Subcutaneous adipose tissue (tissue), 4 donors: ENCODE data around the gene MET. TPM values are rescaled to one million over a fixed set of nuclear protein-coding genes. Genes with fewer than 3 reads are reported as not detected.

Source experiments
- total RNA-seq, 4 donors: library from RNA; depleted of rRNA; stranded (reverse); fragments of >200 nt; gene quantifications; one replicate each; pipeline ENCODE4 v1.1.0, GENCODE V29; 2016
- TF ChIP-seq, protein P1 (sequence below): fragments of 450-650 bp; IDR thresholded peaks from one replicate; pipeline ENCODE4 v1.5.1; 2016; ENCODE audit warnings: low read depth, mild to moderate bottlenecking, control low read depth, antibody characterized with exemption, moderate library complexity

Gene MET
- total RNA-seq, 4 donors from 2014 or later: 15.6 to 49.5 (median 40.7) TPM

DNA sequence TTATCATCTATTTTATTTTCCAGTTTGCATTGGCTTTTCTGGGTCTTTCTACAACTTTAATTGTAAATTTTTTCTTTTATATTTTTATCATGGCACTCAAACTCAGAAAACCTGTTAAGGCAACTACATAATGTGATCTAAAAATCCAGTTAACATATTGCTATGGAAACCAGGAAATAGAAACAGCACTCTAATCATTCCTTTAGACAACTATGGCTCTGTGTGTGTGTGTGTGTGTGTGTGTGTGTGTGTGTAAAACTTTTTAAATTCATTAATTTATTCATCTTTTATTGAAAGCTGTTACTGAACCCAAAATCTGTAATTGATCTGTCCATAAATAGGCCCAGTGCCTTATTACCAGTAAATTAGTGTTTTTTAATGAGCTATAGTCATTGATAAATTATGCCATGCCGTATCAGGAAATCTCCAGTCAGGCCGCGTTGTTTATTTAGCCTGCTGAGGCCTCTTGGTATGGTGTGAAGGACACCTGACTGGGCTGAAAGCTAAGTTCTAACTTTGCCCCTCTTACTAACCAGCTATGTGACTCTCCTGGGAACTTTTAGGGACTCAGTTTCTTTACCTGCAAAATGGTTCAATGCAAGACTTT is 1.5 kb upstream of the MET start:
- TF ChIP-seq, protein P1, sequence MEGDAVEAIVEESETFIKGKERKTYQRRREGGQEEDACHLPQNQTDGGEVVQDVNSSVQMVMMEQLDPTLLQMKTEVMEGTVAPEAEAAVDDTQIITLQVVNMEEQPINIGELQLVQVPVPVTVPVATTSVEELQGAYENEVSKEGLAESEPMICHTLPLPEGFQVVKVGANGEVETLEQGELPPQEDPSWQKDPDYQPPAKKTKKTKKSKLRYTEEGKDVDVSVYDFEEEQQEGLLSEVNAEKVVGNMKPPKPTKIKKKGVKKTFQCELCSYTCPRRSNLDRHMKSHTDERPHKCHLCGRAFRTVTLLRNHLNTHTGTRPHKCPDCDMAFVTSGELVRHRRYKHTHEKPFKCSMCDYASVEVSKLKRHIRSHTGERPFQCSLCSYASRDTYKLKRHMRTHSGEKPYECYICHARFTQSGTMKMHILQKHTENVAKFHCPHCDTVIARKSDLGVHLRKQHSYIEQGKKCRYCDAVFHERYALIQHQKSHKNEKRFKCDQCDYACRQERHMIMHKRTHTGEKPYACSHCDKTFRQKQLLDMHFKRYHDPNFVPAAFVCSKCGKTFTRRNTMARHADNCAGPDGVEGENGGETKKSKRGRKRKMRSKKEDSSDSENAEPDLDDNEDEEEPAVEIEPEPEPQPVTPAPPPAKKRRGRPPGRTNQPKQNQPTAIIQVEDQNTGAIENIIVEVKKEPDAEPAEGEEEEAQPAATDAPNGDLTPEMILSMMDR: no peak

DNA sequence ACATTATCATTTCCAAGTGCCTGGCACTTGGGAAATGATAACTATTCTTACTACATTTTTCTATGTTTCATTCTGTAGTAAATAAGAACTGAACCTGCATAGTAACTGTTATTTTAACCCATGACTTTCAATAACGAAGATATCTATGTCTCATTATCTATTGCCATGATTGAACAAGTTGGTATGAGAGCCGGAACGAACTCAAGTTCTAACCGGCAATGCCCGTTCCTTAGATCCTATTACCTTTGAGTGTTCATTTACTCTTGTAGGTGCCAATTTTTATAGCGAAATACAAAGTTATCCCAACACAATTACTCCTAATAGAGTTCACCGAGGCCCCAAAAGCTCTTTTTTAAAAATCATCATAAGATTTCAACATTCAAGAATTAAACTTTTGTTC is 885 bp upstream of the MET start:
- TF ChIP-seq, protein P1: no peak

DNA sequence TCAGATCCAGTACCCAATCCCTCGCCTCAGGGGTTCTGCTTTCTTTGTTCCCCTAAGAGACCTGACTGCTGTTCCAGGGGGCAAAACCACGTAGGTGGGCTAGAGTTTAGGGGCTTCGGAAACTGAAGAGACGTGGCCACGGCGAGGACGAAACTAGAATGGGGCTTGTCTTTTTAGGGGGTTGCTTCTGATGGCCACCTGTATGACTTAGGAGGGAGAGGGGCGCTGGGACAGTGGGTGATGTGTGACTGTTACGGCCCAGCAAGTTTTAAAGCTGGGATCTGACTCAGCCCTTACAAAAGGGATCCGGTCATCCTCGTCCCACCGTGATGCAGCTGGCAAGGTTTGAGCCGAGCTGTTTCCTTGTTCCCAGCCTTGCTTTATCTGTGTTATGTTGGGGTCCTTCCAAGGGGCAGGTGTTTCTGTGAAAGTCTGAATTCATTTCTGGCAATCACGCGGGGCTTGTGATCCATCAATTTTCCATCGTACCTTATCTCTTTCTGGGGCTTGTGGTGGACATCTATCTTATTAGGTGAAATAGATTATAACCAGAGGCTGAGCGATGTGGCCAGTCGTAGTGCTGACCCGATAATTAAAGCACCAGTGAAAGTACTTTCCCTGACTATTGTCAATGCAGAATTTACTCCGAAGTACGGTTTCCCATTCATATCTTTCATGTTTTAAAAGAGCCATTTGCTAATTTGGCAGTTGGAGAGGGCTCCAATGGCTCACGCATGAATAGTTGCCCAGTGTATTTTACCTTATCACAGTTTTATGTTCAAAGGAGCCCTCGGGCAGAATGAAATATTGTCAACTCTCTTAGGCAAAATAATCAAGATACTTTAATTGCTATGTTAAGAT is 830 bp downstream of the MET start:
- TF ChIP-seq, protein P1: no peak

DNA sequence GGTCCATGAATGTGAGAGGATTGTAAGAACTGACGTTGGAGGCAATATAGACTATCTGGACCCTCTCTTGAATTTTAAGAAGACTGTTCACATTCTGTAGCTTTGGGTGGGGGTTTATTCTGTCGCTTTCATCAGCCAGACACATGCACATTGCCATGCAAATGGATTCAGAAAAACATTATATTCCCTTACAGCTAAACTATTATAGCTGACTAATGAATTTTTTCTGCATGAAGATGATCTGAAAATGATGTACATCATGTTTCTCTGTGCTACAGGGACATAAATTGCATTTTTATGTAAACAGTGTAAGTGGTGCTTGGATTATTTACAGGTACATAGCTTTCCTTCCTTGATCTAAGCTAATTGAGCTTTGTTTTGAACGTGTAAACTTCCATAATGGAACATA is 1.5 kb downstream of the MET start:
- TF ChIP-seq, protein P1: no peak

DNA sequence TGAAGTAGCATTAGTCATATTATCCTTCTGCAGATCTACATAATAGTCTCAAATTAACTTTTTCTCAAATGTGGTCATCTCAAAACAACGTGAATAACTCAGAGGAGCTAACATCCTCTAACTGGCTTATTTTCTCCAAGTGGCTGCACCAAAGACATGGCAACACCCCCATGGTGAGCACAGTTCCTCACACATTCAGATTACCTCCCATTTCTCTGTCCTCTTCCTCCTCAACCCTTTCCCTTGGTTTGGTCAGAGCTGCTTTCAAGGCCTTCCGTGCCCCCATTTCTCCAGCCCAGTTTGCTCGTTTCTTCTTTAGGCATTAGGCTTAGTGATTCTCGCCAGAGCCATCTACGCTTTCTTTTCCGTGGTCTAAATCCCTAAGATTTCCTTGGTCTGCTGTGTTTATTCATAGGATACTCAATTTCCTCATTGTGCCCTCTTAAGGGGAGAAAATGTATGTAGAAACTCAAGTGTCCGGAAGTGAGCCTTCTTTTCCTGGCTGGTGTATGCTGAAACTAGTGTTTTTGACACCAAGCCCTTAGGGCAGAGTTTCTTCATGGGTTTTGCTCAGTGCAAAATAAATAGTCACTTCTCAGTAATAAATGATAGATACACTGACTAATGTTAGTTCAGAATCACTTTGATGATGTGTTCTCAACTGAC is 2.6 kb downstream of the MET start:
- TF ChIP-seq, protein P1: no peak

DNA sequence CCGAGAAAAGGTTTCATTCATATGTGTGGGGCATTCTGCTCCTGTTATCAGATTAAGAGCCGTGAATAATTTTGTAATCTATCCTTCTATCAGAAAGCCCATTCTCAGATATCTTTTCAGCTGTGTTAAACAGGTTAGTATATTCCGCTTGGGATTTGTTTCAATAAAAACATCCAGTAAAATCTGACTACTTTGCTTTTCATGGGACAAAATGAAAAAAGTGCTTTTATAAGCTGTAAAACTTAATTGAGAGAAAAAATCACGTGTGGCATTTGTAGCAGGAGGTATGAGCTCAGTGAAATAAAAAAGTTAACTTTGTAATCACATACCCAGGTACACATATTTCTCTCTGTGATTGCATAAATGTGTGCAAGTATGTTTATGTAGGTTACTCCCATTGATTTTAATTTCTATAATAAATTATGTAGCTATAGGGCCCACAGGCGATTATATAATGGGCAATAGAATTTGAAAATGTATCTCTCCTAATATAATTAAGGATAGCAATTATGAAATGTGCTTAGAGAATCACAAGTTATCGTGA is 3.9 kb downstream of the MET start:
- TF ChIP-seq, protein P1: no peak

DNA sequence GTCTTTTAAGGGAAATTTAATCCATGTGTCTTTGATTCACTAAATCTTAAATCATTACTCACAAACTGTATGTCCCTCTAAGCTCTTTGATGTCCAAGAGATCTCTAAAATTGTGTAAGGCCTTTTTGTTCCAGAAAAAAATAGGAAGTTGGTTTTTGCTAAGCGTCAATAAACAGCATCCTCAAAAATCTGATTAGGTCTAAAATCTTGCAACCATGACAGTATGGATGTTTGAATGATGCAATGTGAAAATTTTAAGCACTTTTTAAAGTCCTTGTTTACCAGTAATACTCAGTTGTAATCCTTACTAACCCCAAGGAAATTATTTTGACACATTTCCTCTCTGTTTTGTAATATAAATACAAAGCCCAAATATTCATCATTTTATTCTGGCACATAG is 6.8 kb downstream of the MET start:
- TF ChIP-seq, protein P1: no peak
